Ovary (tissue), 3 donors: ENCODE data around the gene EZH1.

Experiments used
- CTCF ChIP-seq, 3 donors: fragments of 450-650 bp in 2 of 3; fragments of 200-600 bp in 1 of 3; IDR thresholded peaks; one replicate each; pipeline versions ENCODE4 v1.5.1 to v1.8.0; 2016 to 2022; ENCODE audit warnings: antibody characterized with exemption in 3 of 3, mild to moderate bottlenecking in 1 of 3
- EP300 ChIP-seq: sonication (generic); formaldehyde crosslinking; IDR thresholded peaks from one replicate; pipeline ENCODE4 v1.6.1; 2017; ENCODE audit warnings: antibody characterized with exemption
- POLR2A ChIP-seq: fragments of 450-650 bp; IDR thresholded peaks from one replicate; pipeline ENCODE4 v1.6.1; 2017; ENCODE audit warnings: antibody characterized with exemption, mild to moderate bottlenecking, moderate library complexity
- donor health status: DM: no; HTN: no; CAD: no.

DNA sequence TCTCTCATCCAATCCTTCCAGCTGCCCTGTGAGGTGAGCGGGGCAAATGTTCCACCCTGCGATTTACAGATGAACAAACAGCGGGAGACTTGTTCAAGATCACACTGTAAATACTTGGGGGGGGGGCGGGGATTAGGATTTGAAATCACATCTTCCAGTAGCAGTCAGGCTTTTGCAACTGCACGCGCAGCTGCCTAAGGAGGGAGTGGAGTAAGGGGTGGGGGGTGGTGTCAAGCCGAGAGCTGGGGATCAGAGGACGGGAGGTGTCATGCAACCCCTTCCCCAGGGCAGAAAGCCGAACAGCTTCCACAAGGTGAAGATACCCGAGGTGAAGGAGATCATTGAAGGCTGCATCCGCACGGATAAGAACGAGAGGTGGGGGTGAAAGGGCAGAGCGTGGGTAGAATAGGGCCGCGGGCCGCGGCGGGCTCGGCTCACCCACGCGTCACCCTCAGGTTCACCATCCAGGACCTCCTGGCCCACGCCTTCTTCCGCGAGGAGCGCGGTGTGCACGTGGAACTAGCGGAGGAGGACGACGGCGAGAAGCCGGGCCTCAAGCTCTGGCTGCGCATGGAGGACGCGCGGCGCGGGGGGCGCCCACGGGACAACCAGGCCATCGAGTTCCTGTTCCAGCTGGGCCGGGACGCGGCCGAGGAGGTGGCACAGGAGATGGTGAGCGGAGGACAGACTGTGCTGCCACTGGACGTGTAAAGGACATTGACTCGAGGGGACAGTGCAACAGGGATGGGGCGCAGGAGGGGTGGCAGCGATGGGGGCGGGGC lies 40.2 kb upstream of the EZH1 start:
- TF ChIP-seq POLR2A (no peak), CTCF (IDR thresholded peaks at IDR 0.05) (no peak), EP300 (no peak)
